T-helper 17 cell (primary cell): ENCODE measurements around the gene CPSF2. TPM values are rescaled to one million over a fixed set of nuclear protein-coding genes. Genes with fewer than 3 reads are reported as not detected.

ENCODE experiments used
- ATAC-seq: fragments of 150-1000 bp; cut with Tn5 transposase; 2 replicates; pipeline ENCODE4 v1.10.0; 2021; ENCODE audit warnings: mild to moderate bottlenecking, moderate library complexity
- DNase-seq, 3 donors: peaks; one replicate each; pipeline versions ENCODE4 v3.0.0 to v3.0.0-alpha.2; 2020 to 2021
- H3K9me3 ChIP-seq: one replicate; pipeline ENCODE4 v1.7.0; 2013; ENCODE audit warnings: low read length, mild to moderate bottlenecking; ENCODE audit not compliant: control insufficient read depth, poor library complexity, severe bottlenecking
- H3K27ac Mint-ChIP-seq: one replicate; pipeline ENCODE4 v1.8.0; 2022; ENCODE audit warnings: mild to moderate bottlenecking, moderate library complexity, mixed read lengths
- H3K27me3 Mint-ChIP-seq: one replicate; pipeline ENCODE4 v1.8.0; 2022; ENCODE audit warnings: mixed read lengths
- H3K36me3 Mint-ChIP-seq: one replicate; pipeline ENCODE4 v1.8.0; 2022; ENCODE audit warnings: low read depth, mixed read lengths
- H3K4me1 Mint-ChIP-seq: one replicate; pipeline ENCODE4 v1.8.0; 2022; ENCODE audit warnings: mild to moderate bottlenecking, mixed read lengths
- H3K4me3 Mint-ChIP-seq: one replicate; pipeline ENCODE4 v1.8.0; 2022; ENCODE audit warnings: mild to moderate bottlenecking, moderate library complexity, mixed read lengths
- total RNA-seq, 4 donors: library from RNA in 2 of 4; stranded (reverse) in 2 of 4; gene quantifications; one replicate each; pipeline ENCODE4 v1.2.3 and lab custom pipeline; 2022 to 2026

The CPSF2 gene
- total RNA-seq, 2 donors from 2014 or later: 26.4 to 28.0 TPM

- Mint-ChIP-seq H3K36me3 (peaks cover 5% of the 10 kb centered on the region), H3K4me3 (peak overlapping the region; percentile 98), H3K27me3 (no peaks in the 10 kb centered on the region), H3K27ac (peak overlapping the region; percentile 99), H3K4me1 (peaks cover 31% of the 10 kb centered on the region)
- ATAC-seq: no peak
- H3K9me3 ChIP-seq: no peaks in the 10 kb centered on the region
- DNase-seq: no peak
Measured at GRCh38 chr14:92122351-92122677, 545 bp downstream of the CPSF2 start.

DNA sequence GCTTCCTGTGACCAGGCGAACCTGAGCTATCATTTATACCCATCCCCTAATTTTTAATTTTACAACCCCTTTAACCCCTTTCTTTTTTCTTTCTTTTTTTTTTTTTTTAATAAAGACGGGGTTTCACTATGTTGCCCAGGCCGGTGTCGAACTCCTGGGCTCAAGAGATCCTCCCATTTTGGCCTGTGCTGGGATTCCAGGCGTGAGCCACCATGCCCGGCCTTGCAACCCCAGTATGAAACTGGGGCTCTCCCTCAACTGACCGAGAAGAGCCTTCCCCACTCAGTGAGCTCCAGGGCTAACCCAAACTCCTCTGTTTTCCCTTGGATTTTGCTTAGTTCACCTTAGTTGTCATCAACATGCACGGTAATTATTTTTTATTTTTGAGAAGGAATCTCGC, 992 bp downstream of the CPSF2 start:
- ATAC-seq (no peak), DNase-seq (no peak)
- H3K27me3 Mint-ChIP-seq: no peaks in the 10 kb centered on the region
- peaks cover 7% of the 10 kb centered on the region for H3K36me3 Mint-ChIP-seq
- H3K4me3 Mint-ChIP-seq: peak overlapping the region; percentile 98
- H3K9me3 ChIP-seq: no peaks in the 10 kb centered on the region
- H3K4me1 Mint-ChIP-seq: peaks cover 35% of the 10 kb centered on the region
- peak overlapping the region; percentile 99 for H3K27ac Mint-ChIP-seq

DNA sequence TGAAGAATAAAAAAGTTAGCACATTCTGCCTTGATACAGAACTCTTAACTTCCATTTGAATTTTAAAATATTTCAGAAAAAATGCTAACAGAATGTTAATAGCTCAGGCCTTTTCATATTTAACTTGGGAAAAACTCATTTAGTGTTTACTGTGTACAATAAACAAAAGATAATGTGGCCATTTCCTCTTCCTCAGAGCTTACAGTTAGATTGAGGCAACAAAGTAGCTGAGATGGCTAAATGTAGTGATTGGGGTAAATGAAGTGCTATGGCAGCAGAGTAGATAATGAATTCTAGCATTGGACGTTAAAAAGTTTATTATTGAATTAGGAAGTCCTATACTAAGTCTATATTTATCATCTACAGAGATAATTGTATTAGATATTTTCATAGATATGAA, 12.7 kb downstream of the CPSF2 start:
- H3K9me3 ChIP-seq: no peaks in the 10 kb centered on the region
- H3K27ac Mint-ChIP-seq: peak overlapping the region; percentile 41
- peaks cover 6% of the 10 kb centered on the region for H3K36me3 Mint-ChIP-seq
- no peaks in the 10 kb centered on the region for H3K27me3 Mint-ChIP-seq
- ATAC-seq (no peak), DNase-seq (no peak)
- H3K4me3 Mint-ChIP-seq: no peak overlapping the region
- H3K4me1 Mint-ChIP-seq: peaks cover 8% of the 10 kb centered on the region

DNA sequence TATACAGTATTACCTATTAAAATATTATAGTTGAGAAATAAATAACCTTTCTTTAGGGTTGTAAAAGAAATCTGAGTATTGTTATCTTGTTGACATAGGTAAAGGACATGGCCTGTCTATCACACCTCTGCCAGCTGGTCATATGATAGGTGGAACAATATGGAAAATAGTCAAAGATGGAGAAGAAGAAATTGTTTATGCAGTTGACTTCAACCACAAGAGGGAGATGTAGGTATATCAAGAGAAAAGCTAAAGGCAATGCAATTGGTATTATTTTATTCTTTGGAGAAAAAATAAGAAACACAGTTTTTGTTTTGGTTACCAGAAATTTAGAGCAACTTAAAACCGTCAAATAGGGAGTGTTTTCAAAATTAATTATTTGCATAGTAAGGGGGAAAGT, 13.5 kb downstream of the CPSF2 start:
- Mint-ChIP-seq H3K27me3 (no peaks in the 10 kb centered on the region), H3K36me3 (peaks cover 3% of the 10 kb centered on the region), H3K4me3 (no peak overlapping the region), H3K27ac (no peak overlapping the region), H3K4me1 (peaks cover 5% of the 10 kb centered on the region)
- DNase-seq (no peak), ATAC-seq (no peak)
- H3K9me3 ChIP-seq: no peaks in the 10 kb centered on the region

DNA sequence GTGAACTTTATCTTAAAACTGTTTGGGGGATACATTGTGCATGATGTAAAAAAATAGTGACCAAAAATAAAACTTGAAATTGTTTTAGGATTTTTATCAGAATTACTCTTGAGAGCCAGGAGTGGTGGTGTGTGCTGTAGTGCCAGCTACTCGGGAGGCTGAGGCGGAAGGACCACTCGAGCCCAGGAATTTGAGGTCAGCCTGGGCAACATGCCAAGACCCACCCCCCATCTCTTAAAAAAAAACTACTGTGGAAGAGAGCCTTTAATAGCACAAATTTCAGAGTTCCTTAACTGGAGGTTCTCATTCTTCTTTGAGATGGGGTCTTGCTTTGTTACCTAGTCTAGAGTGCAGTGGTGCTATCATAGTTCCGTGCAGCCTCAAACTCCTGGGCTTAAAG, 21.5 kb downstream of the CPSF2 start:
- Mint-ChIP-seq H3K4me3 (no peak overlapping the region), H3K27ac (no peak overlapping the region), H3K27me3 (no peaks in the 10 kb centered on the region), H3K36me3 (peaks cover 21% of the 10 kb centered on the region), H3K4me1 (peaks cover 17% of the 10 kb centered on the region)
- no peaks in the 10 kb centered on the region for H3K9me3 ChIP-seq
- ATAC-seq: no peak
- no peak for DNase-seq

- Mint-ChIP-seq H3K36me3 (peaks cover 21% of the 10 kb centered on the region), H3K4me3 (no peak overlapping the region), H3K27me3 (no peaks in the 10 kb centered on the region), H3K4me1 (peaks cover 17% of the 10 kb centered on the region), H3K27ac (peak overlapping the region; percentile 81)
- DNase-seq (no peak), ATAC-seq (no peak)
- H3K9me3 ChIP-seq: no peaks in the 10 kb centered on the region
Measured at GRCh38 chr14:92143962-92144361, 22.2 kb downstream of the CPSF2 start.

DNA sequence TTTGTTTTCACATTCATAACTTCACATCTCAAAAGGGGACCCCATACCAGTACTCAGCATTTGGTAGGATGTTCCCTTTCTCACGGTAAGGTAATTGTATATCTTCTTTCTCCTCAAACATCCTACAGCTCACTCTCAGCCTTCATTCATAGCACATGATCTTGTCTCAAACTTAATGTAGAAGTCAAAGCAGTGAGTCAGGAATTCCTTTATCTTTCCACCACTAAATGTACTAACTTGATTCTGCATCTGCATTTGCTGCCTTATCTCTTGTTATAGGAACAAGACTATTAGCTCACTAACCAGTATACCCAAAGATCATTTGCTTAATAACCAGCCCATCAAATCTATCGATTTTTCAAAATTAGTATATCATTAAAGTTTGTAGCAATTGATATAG, 22.9 kb downstream of the CPSF2 start:
- Mint-ChIP-seq H3K27me3 (no peaks in the 10 kb centered on the region), H3K27ac (peak overlapping the region; percentile 81), H3K36me3 (peaks cover 21% of the 10 kb centered on the region), H3K4me1 (peaks cover 17% of the 10 kb centered on the region), H3K4me3 (no peak overlapping the region)
- no peak for ATAC-seq
- H3K9me3 ChIP-seq: no peaks in the 10 kb centered on the region
- no peak for DNase-seq

DNA sequence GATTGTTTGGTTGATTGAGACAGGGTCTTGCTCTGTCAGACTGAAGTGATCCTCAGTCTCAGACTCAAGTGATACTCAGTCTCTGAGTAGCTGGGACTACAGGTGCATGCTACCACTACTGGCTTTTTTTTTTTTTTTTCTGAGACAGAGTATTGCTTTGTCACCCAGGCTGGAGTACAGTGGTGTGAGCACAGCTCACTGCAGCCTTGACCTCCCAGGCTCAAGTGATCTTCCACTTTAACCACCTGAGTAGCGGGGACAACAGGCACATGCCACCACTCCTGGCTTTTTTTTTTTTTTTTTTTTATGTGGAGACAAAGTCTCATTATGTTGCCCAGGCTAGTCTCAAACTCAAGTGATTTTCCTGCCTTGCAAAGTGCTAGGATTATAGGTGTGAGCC, 31.8 kb downstream of the CPSF2 start:
- Mint-ChIP-seq H3K27me3 (no peaks in the 10 kb centered on the region), H3K4me1 (peaks cover 8% of the 10 kb centered on the region), H3K27ac (peak overlapping the region; percentile 32), H3K4me3 (no peak overlapping the region), H3K36me3 (peaks cover 15% of the 10 kb centered on the region)
- no peak for ATAC-seq
- H3K9me3 ChIP-seq: no peaks in the 10 kb centered on the region
- DNase-seq: no peak

- DNase-seq (no peak), ATAC-seq (no peak)
- no peaks in the 10 kb centered on the region for H3K9me3 ChIP-seq
- Mint-ChIP-seq H3K27ac (no peak overlapping the region), H3K4me3 (no peak overlapping the region), H3K36me3 (peaks cover 18% of the 10 kb centered on the region), H3K4me1 (peaks cover 8% of the 10 kb centered on the region), H3K27me3 (no peaks in the 10 kb centered on the region)
Measured at GRCh38 chr14:92154283-92154942, 32.6 kb downstream of the CPSF2 start.

- Mint-ChIP-seq H3K4me1 (peaks cover 6% of the 10 kb centered on the region), H3K36me3 (peaks cover 22% of the 10 kb centered on the region), H3K27ac (peak overlapping the region; percentile 27), H3K4me3 (no peak overlapping the region), H3K27me3 (no peaks in the 10 kb centered on the region)
- DNase-seq (no peak), ATAC-seq (no peak)
- no peaks in the 10 kb centered on the region for H3K9me3 ChIP-seq
Measured at GRCh38 chr14:92160619-92161018, 38.9 kb downstream of the CPSF2 start.

DNA sequence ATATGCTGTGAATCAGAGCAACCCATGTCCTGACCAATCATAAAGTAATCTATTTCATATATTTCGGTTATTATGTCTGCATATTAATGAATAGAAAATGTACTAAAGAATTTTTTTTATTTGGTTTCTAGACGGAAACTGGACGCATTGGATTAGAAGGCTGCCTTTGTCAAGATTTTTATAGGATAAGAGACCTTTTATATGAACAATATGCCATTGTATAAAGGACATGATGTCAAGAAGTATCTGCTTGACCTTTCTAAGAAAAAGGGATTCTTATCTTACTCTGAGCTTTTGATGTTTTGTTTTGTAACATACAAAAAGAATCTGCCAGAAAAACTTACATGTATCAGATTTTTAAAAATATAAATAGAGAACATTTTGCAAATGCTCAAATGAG, 39.8 kb downstream of the CPSF2 start:
- DNase-seq (no peak), ATAC-seq (no peak)
- no peak overlapping the region for H3K4me3 Mint-ChIP-seq
- H3K27ac Mint-ChIP-seq: no peak overlapping the region
- no peaks in the 10 kb centered on the region for H3K9me3 ChIP-seq
- H3K27me3 Mint-ChIP-seq: no peaks in the 10 kb centered on the region
- peaks cover 22% of the 10 kb centered on the region for H3K36me3 Mint-ChIP-seq
- peaks cover 6% of the 10 kb centered on the region for H3K4me1 Mint-ChIP-seq

- H3K4me1 Mint-ChIP-seq: peaks cover 2% of the 10 kb centered on the region
- H3K27ac Mint-ChIP-seq: no peak overlapping the region
- peaks cover 10% of the 10 kb centered on the region for H3K36me3 Mint-ChIP-seq
- DNase-seq (no peak), ATAC-seq (no peak)
- H3K4me3 Mint-ChIP-seq: no peak overlapping the region
- H3K27me3 Mint-ChIP-seq: no peaks in the 10 kb centered on the region
- H3K9me3 ChIP-seq: no peaks in the 10 kb centered on the region
Measured at GRCh38 chr14:92164958-92165357, 43.2 kb downstream of the CPSF2 start.

GRCh38 chr14:92173668-92174067, 51.9 kb downstream of the CPSF2 start:
- DNase-seq (no peak), ATAC-seq (no peak)
- Mint-ChIP-seq H3K4me1 (peaks cover 2% of the 10 kb centered on the region), H3K27ac (no peak overlapping the region), H3K4me3 (no peak overlapping the region), H3K36me3 (peaks cover 3% of the 10 kb centered on the region), H3K27me3 (no peaks in the 10 kb centered on the region)
- no peaks in the 10 kb centered on the region for H3K9me3 ChIP-seq

- H3K9me3 ChIP-seq: no peaks in the 10 kb centered on the region
- ATAC-seq (no peak), DNase-seq (no peak)
- Mint-ChIP-seq H3K4me1 (peaks cover 2% of the 10 kb centered on the region), H3K36me3 (peaks cover 3% of the 10 kb centered on the region), H3K4me3 (no peak overlapping the region), H3K27me3 (no peaks in the 10 kb centered on the region), H3K27ac (no peak overlapping the region)
Measured at GRCh38 chr14:92175811-92176210, 54.0 kb downstream of the CPSF2 start.
